LNCaP clone FGC (cell line): Measurements from ENCODE around the gene AFF1.

ENCODE experiments used
- DNase-seq: peaks from one replicate; pipeline ENCODE4 v3.0.0-alpha.2; 2011; ENCODE audit warnings: low read depth
- H3K4me3 ChIP-seq: 2 replicates; pipeline ENCODE4 v1.5.1; 2011; ENCODE audit warnings: mild to moderate bottlenecking, low read depth, low read length, control low read depth
- CTCF ChIP-seq: IDR thresholded peaks from 2 replicates; pipeline ENCODE4 v1.5.1; 2012; ENCODE audit warnings: mild to moderate bottlenecking; ENCODE audit not compliant: control insufficient read depth, insufficient read depth; ENCODE audit errors: extremely low read depth

The AFF1 gene

DNA sequence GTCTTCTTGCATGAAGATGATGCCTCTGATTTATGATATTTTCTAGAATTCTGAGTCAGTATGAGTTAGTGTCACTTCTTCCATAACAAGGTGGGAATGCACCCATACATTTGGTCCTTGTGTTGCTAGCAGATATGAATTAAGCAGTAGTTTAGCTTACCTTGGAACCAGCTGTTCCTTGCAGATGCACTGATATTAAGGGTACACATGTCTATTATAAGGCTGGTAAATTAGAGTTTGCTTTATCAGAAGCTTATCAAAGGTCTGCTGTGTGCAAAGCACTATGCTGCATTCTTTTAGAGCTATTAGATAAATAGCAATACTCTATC is 36.5 kb downstream of the AFF1 start:
- H3K4me3 ChIP-seq = no peak overlapping the region
- DNase-seq = no peak
- no peak for TF ChIP-seq CTCF

DNA sequence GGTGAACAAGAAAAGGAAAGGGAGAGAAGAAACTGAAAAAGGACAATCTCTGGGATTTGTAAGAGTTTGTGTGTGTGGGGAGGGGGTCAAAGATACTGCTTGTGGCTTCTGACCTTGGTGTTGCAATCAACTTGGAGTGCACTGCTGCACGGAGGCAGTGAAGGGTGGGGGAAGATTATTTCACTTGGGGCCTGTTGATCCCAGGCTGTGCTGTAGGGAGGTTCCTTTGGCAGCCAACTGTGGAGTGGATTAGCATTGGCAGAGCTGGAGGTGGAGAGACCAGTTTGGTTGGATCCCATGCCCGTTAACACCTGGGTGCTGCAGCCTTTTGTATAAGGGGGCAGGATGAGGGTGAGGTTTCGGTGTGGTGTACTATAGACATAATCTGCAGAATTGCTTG is 38.2 kb downstream of the AFF1 start:
- peak; percentile 89 for DNase-seq
- no peak for TF ChIP-seq CTCF
- H3K4me3 ChIP-seq = peak overlapping the region; percentile 31

GRCh38 chr4:86973668-86974067 is 38.9 kb downstream of the AFF1 start:
- peak overlapping the region; percentile 31 for H3K4me3 ChIP-seq
- TF ChIP-seq CTCF = no peak
- no peak for DNase-seq

- no peak for DNase-seq
- H3K4me3 ChIP-seq = no peak overlapping the region
- no peak for TF ChIP-seq CTCF
Observed at GRCh38 chr4:86974551-86974994, 39.8 kb downstream of the AFF1 start.

- DNase-seq = no peak
- H3K4me3 ChIP-seq = no peak overlapping the region
- no peak for TF ChIP-seq CTCF
Observed at GRCh38 chr4:86975927-86976326, 41.1 kb downstream of the AFF1 start.

DNA sequence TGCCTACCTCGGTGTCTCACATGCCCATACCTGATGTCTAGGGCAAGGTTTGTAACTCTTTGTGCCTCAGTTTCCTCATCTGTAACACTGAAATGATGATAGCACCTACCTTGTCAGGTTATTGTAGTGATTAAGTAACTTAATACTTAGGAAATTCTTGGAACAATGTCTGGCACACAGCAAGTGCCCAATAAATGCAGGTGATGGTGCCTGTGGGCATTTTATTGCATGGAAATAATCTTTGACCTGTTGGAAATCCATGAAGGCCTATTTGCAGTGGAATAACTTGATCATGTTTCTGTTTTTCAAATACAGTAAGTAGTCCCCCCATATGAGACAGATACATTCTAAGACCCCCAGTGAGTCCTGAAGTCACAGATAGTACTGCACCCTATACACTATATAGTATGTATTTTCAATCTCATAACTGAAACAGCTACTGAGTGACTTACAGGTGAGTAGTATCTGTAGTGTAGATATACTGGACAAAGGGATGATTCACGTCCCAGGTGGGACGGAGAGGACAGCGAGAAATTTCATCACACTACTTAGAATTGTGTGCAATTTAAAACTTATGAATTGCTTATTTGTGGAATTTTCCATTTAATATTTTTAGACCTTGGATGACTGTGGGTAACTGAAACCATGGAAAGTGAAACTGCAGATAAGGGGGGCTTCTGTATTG is 42.1 kb downstream of the AFF1 start:
- no peak overlapping the region for H3K4me3 ChIP-seq
- no peak for TF ChIP-seq CTCF
- DNase-seq = no peak

GRCh38 chr4:86977621-86978184 is 42.9 kb downstream of the AFF1 start:
- no peak for DNase-seq

More at GRCh38 chr4:86977621-86978184, 42.9 kb downstream of the AFF1 start:
- TF ChIP-seq CTCF = no peak
- H3K4me3 ChIP-seq = no peak overlapping the region
